IPS DF 6.9 (cell line): ENCODE measurements around the gene PLGRKT.

ENCODE experiments used
- DNase-seq: peaks from one replicate; pipeline ENCODE4 v3.0.0-alpha.2; 2013; ENCODE audit warnings: low read depth, low spot score
- H3K27ac ChIP-seq: one replicate; pipeline ENCODE4 v1.5.1; 2013; ENCODE audit warnings: low read length, control low read depth
- H3K27me3 ChIP-seq: 2 replicates; pipeline ENCODE4 v1.6.1; 2013; ENCODE audit warnings: mild to moderate bottlenecking, low read length; ENCODE audit not compliant: control insufficient read depth, insufficient read depth
- H3K36me3 ChIP-seq: 2 replicates; pipeline ENCODE4 v1.6.1; 2013; ENCODE audit warnings: low read length; ENCODE audit not compliant: control insufficient read depth, insufficient read depth
- H3K4me1 ChIP-seq: 2 replicates; pipeline ENCODE4 v1.6.1; 2013; ENCODE audit warnings: low read length; ENCODE audit not compliant: control insufficient read depth, insufficient read depth
- H3K4me3 ChIP-seq: 2 replicates; pipeline ENCODE4 v1.5.1; 2013; ENCODE audit warnings: mild to moderate bottlenecking, low read length
- H3K9me3 ChIP-seq: 2 replicates; pipeline ENCODE4 v1.6.1; 2013; ENCODE audit warnings: low read length, inconsistent platforms; ENCODE audit not compliant: control insufficient read depth, insufficient read depth
- WGBS: extraction: QIAGEN DNeasy Blood & Tissue Kit; methylation state at CpG from one replicate; pipeline ENCODE4 v1.1.7; 2013; ENCODE audit warnings: mixed read lengths, missing lambda C conversion rate; ENCODE audit not compliant: insufficient read length, insufficient coverage; 5-methylcytosine and 5-hydroxymethylcytosine counted together

Gene PLGRKT

DNA sequence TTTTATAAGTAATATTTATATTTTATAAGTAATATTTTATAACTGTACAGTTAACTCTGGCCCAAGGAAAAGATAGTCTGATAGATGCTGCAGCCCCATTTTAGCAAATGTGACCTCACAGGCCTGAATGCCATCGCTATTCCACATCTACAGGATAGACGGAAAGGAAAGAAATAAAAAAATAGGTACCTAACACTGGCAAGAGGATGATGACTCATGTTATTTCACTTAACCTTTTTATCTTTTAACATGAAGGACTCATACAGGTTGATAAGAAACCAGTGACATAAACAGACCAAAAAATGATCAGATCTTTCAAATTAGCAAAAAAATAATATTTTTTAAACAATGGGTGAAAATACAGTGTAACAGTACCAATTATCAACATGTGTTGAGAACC, 15.3 kb upstream of the PLGRKT start:
- no peak overlapping the region for H3K4me3 ChIP-seq
- no peak for DNase-seq
- no peaks in the 10 kb centered on the region for H3K9me3 ChIP-seq
- H3K36me3 ChIP-seq, result no peaks in the 10 kb centered on the region
- H3K27ac ChIP-seq, result no peak overlapping the region
- H3K27me3 ChIP-seq, result no peaks in the 10 kb centered on the region
- H3K4me1 ChIP-seq, result no peaks in the 10 kb centered on the region
- WGBS, result no CpG with 5 or more reads among the region's 2 CpGs

DNA sequence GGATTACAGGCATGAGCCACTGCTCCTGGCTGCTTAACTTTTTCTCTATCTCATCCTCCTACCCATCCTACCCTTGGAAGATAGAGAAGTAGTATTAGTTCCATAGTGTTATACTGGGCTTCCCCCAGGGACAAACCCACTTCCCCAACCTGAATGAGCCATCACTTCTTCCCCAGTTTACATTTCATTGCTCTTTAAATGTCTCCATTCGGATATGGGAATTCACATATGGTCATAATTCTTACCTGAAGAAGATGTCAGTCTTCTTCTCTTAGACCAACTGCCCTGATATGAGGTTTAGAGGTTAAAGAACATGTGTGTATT, 14.5 kb upstream of the PLGRKT start:
- WGBS, result no CpG with 5 or more reads among the region's 1 CpG
- Histone ChIP-seq H3K4me3 (no peak overlapping the region), H3K36me3 (no peaks in the 10 kb centered on the region), H3K27me3 (no peaks in the 10 kb centered on the region), H3K27ac (no peak overlapping the region), H3K9me3 (no peaks in the 10 kb centered on the region), H3K4me1 (no peaks in the 10 kb centered on the region)
- DNase-seq, result no peak

DNA sequence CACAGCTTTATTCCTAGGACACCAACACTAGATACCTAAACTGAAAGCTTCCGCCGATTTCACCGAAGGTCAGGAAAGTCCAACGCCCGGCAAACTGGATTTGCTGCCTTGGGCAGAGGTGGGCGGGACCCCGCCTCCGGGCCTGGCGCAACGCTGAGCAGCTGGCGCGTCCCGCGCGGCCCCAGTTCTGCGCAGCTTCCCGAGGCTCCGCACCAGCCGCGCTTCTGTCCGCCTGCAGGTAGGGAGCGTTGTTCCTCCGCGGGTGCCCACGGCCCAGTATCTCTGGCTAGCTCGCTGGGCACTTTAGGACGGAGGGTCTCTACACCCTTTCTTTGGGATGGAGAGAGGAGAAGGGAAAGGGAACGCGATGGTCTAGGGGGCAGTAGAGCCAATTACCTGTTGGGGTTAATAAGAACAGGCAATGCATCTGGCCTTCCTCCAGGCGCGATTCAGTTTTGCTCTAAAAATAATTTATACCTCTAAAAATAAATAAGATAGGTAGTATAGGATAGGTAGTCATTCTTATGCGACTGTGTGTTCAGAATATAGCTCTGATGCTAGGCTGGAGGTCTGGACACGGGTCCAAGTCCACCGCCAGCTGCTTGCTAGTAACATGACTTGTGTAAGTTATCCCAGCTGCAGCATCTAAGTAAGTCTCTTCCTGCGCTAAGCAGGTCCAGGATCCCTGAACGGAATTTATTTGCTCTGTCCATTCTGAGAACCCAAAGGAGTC, 12.8 kb upstream of the PLGRKT start, which contains the start of gene CD274:
Gene CD274 (plus strand): TSS at position 184 of the 733 bp plus-strand sequence. CDS start 5,572 bp downstream, outside the sequence.
- no CpG with 5 or more reads among the region's 36 CpGs for WGBS
- Histone ChIP-seq H3K9me3 (no peaks in the 10 kb centered on the region), H3K4me1 (no peaks in the 10 kb centered on the region), H3K36me3 (no peaks in the 10 kb centered on the region), H3K27ac (no peak within 1 kb of the TSS), H3K4me3 (peak within 1 kb of the TSS; percentile 24; the same call in 1 of the 2 replicates), H3K27me3 (no peaks in the 10 kb centered on the region)
- DNase-seq, result peak; percentile 83

DNA sequence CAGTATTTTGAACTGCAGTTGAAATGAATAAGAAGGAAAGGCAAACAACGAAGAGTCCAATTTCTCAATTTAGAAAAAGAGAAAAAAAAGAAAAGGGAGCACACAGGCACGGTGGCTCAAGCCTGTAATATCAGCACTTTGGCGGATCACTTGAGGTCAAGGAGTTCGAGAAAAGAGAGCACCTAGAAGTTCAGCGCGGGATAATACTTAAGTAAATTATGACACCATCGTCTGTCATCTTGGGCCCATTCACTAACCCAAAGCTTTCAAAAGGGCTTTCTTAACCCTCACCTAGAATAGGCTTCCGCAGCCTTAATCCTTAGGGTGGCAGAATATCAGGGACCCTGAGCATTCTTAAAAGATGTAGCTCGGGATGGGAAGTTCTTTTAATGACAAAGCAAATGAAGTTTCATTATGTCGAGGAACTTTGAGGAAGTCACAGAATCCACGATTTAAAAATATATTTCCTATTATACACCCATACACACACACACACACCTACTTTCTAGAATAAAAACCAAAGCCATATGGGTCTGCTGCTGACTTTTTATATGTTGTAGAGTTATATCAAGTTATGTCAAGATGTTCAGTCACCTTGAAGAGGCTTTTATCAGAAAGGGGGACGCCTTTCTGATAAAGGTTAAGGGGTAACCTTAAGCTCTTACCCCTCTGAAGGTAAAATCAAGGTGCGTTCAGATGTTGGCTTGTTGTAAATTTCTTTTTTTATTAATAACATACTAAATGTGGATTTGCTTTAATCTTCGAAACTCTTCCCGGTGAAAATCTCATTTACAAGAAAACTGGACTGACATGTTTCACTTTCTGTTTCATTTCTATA, 12.0 kb upstream of the PLGRKT start:
- Histone ChIP-seq H3K4me1 (no peaks in the 10 kb centered on the region), H3K27ac (no peak overlapping the region), H3K36me3 (no peaks in the 10 kb centered on the region), H3K4me3 (no peak overlapping the region; the same call in 1 of the 2 replicates), H3K27me3 (no peaks in the 10 kb centered on the region), H3K9me3 (no peaks in the 10 kb centered on the region)
- no CpG with 5 or more reads among the region's 15 CpGs for WGBS
- DNase-seq, result no peak

DNA sequence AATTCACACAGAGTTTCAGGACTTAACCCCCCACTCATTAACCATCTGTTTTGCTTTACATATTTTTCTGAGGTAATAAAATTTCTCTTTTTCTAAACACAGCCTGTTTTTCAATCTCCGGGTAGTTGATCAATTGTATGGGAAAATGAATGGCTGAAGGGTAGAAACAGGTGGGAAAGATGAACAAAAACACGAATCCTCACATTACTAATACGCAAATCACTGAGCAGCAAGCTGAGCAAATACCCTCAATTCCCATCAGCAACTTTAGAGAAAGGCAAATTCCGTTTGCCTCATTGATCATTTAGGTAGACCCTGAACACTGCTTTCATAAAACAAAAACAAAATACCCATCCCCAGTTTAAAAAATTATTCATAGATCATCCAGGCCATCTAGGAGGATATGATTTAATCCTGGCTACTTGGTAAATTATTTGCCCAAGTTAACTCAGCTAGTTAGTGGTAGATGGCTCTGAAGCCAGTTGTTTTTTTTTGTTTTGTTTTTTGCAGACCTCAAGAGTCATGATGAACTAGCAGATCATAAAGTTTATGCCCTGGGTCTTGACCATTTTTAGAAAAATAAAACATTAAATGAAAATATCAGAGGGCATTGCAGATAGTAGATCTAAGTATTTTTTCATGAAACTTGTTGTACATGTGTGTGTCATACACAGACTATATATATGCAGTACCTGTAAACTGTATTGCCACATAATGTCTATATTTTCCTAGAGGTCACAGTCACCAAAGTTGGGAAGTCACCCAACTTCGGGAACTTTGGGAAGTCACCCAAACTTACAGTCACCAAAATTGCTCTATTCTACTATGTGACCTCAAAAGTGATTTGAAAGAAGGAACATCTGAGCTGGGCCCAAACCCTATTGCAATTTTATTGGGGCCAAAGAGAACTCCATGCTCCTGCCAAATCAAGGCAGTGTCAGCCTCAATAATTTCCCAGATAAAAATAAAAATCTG, 11.0 kb upstream of the PLGRKT start:
- DNase-seq, result no peak
- H3K27me3 ChIP-seq, result no peaks in the 10 kb centered on the region
- no CpG with 5 or more reads among the region's 5 CpGs for WGBS
- H3K9me3 ChIP-seq, result no peaks in the 10 kb centered on the region
- no peaks in the 10 kb centered on the region for H3K36me3 ChIP-seq
- H3K4me1 ChIP-seq, result no peaks in the 10 kb centered on the region
- H3K4me3 ChIP-seq, result no peak overlapping the region
- no peak overlapping the region for H3K27ac ChIP-seq

DNA sequence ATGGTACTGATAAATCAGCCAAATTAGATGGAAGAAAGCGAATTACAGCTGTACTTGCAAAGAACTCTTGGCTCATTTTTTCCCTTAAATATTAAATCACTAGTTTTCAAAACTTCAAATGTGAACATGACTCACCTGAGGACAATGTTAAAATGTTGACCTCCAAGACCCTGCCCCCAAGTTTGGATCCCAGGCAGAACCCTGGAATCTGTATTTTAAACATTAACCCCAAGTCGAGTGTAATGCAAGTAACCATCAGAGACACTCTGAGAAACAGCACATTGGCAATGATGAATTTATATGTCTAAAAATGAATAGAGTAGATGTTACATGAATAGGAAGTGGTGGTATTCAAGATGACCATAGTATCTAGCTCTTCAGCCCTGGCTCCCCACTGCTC, 10.3 kb upstream of the PLGRKT start:
- Histone ChIP-seq H3K27ac (no peak overlapping the region), H3K36me3 (no peaks in the 10 kb centered on the region), H3K9me3 (no peaks in the 10 kb centered on the region), H3K27me3 (no peaks in the 10 kb centered on the region), H3K4me1 (no peaks in the 10 kb centered on the region), H3K4me3 (no peak overlapping the region)
- DNase-seq, result no peak
- no CpG with 5 or more reads among the region's 2 CpGs for WGBS

DNA sequence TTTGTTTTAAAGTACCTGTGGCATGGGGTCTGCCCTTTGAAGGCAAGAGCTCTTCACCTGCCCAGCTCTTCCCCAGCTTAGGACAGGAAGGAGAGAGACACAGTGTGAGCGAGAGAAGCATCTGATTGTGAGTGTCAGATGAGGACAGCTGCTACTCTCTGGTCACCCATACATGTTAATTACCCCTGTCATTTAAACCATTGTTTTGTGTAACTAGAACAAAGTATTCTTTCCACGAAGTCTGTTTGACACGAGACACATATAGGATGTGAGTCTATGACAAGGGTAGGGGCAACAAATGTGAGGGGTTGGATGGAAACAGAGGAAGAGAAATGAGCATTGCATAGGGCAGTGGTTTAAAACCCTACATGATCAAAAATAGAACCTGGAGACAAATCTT, 9.6 kb upstream of the PLGRKT start:
- Histone ChIP-seq H3K4me3 (no peak overlapping the region), H3K4me1 (no peaks in the 10 kb centered on the region), H3K36me3 (no peaks in the 10 kb centered on the region), H3K27ac (no peak overlapping the region), H3K9me3 (no peaks in the 10 kb centered on the region), H3K27me3 (no peaks in the 10 kb centered on the region)
- no CpG with 5 or more reads among the region's 3 CpGs for WGBS
- DNase-seq, result no peak

DNA sequence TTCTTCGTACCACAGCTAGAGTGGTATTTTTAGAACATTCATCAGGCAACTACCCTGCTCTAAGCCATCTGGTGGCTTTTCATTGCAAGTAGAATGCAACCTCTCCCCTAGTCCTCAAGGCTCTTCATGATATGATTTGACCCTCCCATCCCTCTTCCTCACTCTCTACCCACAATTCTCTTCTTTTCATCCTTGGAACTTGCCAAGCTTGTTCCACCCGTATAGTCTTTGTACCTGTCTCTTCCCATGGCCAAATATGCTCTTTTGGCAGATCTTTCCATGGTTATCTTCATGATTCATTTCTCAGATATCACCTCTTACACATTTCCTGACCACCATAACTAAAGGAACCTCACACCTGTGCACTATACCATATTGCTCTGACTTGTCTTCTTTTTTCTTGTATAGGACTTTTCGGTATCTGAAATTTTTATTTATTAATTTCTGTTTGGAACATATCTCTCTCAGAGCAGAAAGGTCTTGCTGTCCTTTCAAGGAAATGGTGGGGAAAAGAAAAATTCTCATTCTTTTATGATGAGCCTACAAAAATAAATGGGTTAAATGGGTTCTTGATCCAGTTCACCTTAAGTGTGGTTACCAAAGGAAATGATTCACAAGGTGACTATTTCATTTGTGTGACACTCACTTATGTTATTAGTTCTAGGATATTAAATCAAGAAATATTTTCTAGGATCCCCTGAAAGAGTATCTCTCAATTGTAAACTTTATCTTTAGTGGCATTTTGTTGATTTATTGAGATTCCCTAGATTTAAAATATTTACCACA, 8.9 kb upstream of the PLGRKT start:
- Histone ChIP-seq H3K4me3 (no peak overlapping the region), H3K36me3 (no peaks in the 10 kb centered on the region), H3K27ac (no peak overlapping the region), H3K4me1 (no peaks in the 10 kb centered on the region), H3K9me3 (no peaks in the 10 kb centered on the region), H3K27me3 (no peaks in the 10 kb centered on the region)
- no peak for DNase-seq
- no CpG with 5 or more reads among the region's 3 CpGs for WGBS

DNA sequence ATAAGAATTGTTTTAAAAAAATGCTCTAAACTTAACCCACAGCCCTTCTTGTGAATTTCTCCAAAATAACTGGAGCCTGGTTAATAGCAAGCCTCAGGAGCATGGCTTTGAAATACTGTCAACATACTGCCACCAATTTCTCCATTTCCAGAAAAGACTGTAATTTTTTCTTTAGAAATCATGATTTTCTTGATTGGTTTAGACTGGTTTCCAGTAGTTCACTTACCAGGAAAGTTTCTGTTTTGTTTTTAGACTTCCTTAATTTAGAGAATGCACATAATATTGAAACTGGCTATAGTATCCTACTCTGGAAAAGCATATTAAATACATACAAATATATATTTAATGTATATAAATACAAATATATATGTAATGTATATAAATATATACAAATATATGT, 8.2 kb upstream of the PLGRKT start:
- H3K4me1 ChIP-seq, result no peaks in the 10 kb centered on the region
- no peak overlapping the region for H3K4me3 ChIP-seq
- H3K36me3 ChIP-seq, result no peaks in the 10 kb centered on the region
- no peak overlapping the region for H3K27ac ChIP-seq
- H3K9me3 ChIP-seq, result no peaks in the 10 kb centered on the region
- H3K27me3 ChIP-seq, result no peaks in the 10 kb centered on the region
- no peak for DNase-seq
